Activated CD4-positive, alpha-beta T cell treated with anti-CD3 and anti-CD28 coated beads, Interleukin-2, amount 50 U/mL, for 48 hours (primary cell): ENCODE measurements around the gene SSC5D.

Experiments used
- DNase-seq, 2 experiments: peaks; one replicate each; pipeline ENCODE4 v3.0.0-alpha.2; 2020

SSC5D gene

GRCh38 chr19:55455576-55456235 is 32.5 kb upstream of the SSC5D start:
- no peak for DNase-seq

- DNase-seq, result no peak
Measured at GRCh38 chr19:55456347-55456746, 31.9 kb upstream of the SSC5D start.

- DNase-seq, result no peak
Measured at GRCh38 chr19:55457683-55458457, 30.4 kb upstream of the SSC5D start.

GRCh38 chr19:55459551-55459949 is 28.7 kb upstream of the SSC5D start:
- no peak for DNase-seq

GRCh38 chr19:55459950-55460657 is 28.1 kb upstream of the SSC5D start:
- DNase-seq, result no peak

GRCh38 chr19:55460670-55461258 is 27.5 kb upstream of the SSC5D start:
- peak; percentile 63 to 67 for DNase-seq

- DNase-seq, result peak; percentile 100
Measured at GRCh38 chr19:55461259-55461973, 26.8 kb upstream of the SSC5D start, which contains the start of gene ISOC2. TSS of gene ISOC2 (minus strand) at chr19:55461642. CDS start at chr19:55456486, 5,156 bp downstream.

- no peak for DNase-seq
Measured at GRCh38 chr19:55461974-55462626, 26.1 kb upstream of the SSC5D start.

GRCh38 chr19:55462722-55463121 is 25.5 kb upstream of the SSC5D start:
- no peak for DNase-seq

- no peak for DNase-seq
Measured at GRCh38 chr19:55463583-55464031, 24.6 kb upstream of the SSC5D start.

GRCh38 chr19:55464039-55464661 is 24.1 kb upstream of the SSC5D start:
- DNase-seq, result no peak

- DNase-seq, result no peak
Measured at GRCh38 chr19:55464662-55465054, 23.6 kb upstream of the SSC5D start, which contains the start of gene C19orf85. TSS of gene C19orf85 (minus strand) at chr19:55464751. CDS start at chr19:55464554, 197 bp downstream.

GRCh38 chr19:55465460-55466240 is 22.6 kb upstream of the SSC5D start:
- DNase-seq, result no peak

GRCh38 chr19:55466241-55466614 is 22.0 kb upstream of the SSC5D start:
- no peak for DNase-seq

- DNase-seq, result peak; percentile 73 to 77
Measured at GRCh38 chr19:55467236-55468053, 20.8 kb upstream of the SSC5D start.

- DNase-seq, result no peak
Measured at GRCh38 chr19:55468054-55468393, 20.2 kb upstream of the SSC5D start.

GRCh38 chr19:55471266-55471665 is 17.0 kb upstream of the SSC5D start:
- DNase-seq, result no peak

- no peak for DNase-seq
Measured at GRCh38 chr19:55472463-55472862, 15.8 kb upstream of the SSC5D start.

GRCh38 chr19:55473225-55474012 is 14.8 kb upstream of the SSC5D start:
- DNase-seq, result no peak
